OCI-LY3 (cell line): Measurements from ENCODE around the gene TOPORS.

Experiments used
- H2AFZ ChIP-seq: fragments of 200-600, 300-600 bp; shearing (Covaris generic); 2 replicates; pipeline ENCODE4 v1.6.0; 2014; ENCODE audit warnings: antibody characterized with exemption, low read depth, low read length
- H3K27ac ChIP-seq: fragments of 200-600, 300-600 bp; sonication (generic); 2 replicates; pipeline ENCODE4 v1.5.1; 2014; ENCODE audit warnings: mild to moderate bottlenecking, low read length, moderate library complexity, mixed read lengths
- H3K27me3 ChIP-seq: fragments of 200-600, 300-600 bp; sonication (generic); 2 replicates; pipeline ENCODE4 v1.6.1; 2014; ENCODE audit warnings: low read depth, low read length, mixed read lengths
- H3K36me3 ChIP-seq: fragments of 200-600, 300-600 bp; sonication (generic); replicated peaks from 2 replicates; pipeline ENCODE3; 2014; ENCODE audit warnings: low read depth, low read length, mixed read lengths
- H3K4me1 ChIP-seq: fragments of 300-600, 200-600 bp; sonication (generic); 2 replicates; pipeline ENCODE4 v1.6.1; 2014; ENCODE audit warnings: low read length, mixed read lengths
- H3K4me2 ChIP-seq: fragments of 200-600, 300-600 bp; sonication (generic); 2 replicates; pipeline ENCODE4 v1.6.1; 2014; ENCODE audit warnings: low read length, mixed read lengths
- H3K4me3 ChIP-seq: fragments of 300-600, 200-600 bp; sonication (generic); 2 replicates; pipeline ENCODE4 v1.5.1; 2014; ENCODE audit warnings: antibody characterized with exemption, mild to moderate bottlenecking, low read length, moderate library complexity
- H3K79me2 ChIP-seq: fragments of 300-600, 200-600 bp; shearing (Covaris generic); 2 replicates; pipeline ENCODE4 v1.6.1; 2014; ENCODE audit warnings: mild to moderate bottlenecking, low read length, mixed read lengths
- H3K9ac ChIP-seq: fragments of 300-600, 200-600 bp; shearing (Covaris generic); 2 replicates; pipeline ENCODE4 v1.6.0; 2014; ENCODE audit warnings: mild to moderate bottlenecking, low read length, moderate library complexity
- H3K9me3 ChIP-seq: fragments of 200-600, 300-600 bp; shearing (Covaris generic); 2 replicates; pipeline ENCODE4 v1.6.1; 2014; ENCODE audit warnings: low read length, mixed read lengths; ENCODE audit not compliant: insufficient read depth
- H4K20me1 ChIP-seq: fragments of 200-600, 300-600 bp; sonication (generic); 2 replicates; pipeline ENCODE4 v1.6.1; 2016; ENCODE audit warnings: low read length, mixed read lengths; ENCODE audit not compliant: insufficient read depth
- CTCF ChIP-seq: fragments of 200-600, 300-600 bp; sonication (generic); IDR thresholded peaks from 2 replicates; pipeline ENCODE4 v1.5.1; 2014; ENCODE audit warnings: antibody characterized with exemption, low read length, low read depth
- EZH2phosphoT487 ChIP-seq: fragments of 200-600 bp; shearing (Covaris generic); IDR thresholded peaks from 2 replicates; pipeline ENCODE4 v1.6.1; 2018; ENCODE audit warnings: antibody characterized with exemption, mixed run types, low read depth

TOPORS gene

GRCh38 chr9:32490601-32491000 is 61.8 kb downstream of the TOPORS start:
- Histone ChIP-seq H3K9me3 (no peaks in the 10 kb centered on the region), H3K36me3 (no peaks in the 10 kb centered on the region), H2AFZ (no peak overlapping the region), H3K4me3 (no peak overlapping the region), H3K27ac (no peak overlapping the region), H3K4me1 (no peaks in the 10 kb centered on the region), H3K27me3 (no peaks in the 10 kb centered on the region), H3K79me2 (no peaks in the 10 kb centered on the region), H4K20me1 (no peaks in the 10 kb centered on the region), H3K9ac (no peak overlapping the region), H3K4me2 (no peak overlapping the region)
- TF ChIP-seq CTCF = no peak
- TF ChIP-seq EZH2phosphoT487 = no peak
